Measurements from ENCODE around the gene HUS1B. TPM values are rescaled to one million over a fixed set of nuclear protein-coding genes. Genes with fewer than 3 reads are reported as not detected.
"Not testable (repeated sequence)": the region's sequence is repeated elsewhere in the genome, so short reads cannot be mapped to it uniquely, and the experiment has no call there.

Gene HUS1B
- under 1 TPM; 0.42 to 0.87 TPM for total RNA-seq

DNA sequence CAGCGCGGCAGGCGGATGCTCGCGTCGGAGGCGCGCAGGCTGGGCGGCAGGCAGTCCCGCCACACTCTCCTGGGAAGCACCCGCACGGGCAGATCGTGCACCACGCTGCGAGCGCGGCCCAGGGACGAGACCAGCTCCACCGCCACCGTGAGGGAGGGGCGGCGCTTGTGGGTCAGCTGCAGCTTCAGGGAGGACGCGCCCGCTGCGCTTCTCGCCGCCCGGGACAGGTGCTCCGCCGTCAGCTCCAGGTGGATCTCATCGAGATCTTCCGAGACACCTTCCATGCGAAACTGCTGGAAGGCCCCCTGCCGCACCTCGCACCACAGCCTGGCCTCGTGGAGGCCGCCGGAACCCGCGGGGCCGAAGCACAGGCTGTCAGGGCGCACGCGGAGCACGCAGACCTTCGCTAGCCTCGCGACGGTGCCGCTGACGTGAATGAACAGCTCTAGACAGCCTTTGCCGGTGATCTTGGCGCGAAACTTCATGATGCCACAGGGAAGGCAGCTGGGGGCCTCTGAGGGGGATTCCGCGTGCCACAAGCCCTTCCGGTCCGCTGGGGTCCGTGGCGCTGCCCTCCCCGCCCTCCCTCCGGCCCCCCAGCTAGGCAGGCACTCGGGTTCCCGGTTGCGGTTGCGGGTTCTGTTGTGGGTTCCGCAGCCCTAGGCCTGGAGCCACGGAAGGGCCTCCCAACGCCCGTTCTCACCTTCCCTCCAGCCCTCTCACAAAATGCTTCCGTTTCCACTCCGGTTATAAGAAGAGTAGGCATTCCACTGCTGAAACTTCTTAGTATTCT is at the start of gene HUS1B:
Gene HUS1B, minus strand, starts transcription at position 641 of the 793 bp plus-strand sequence. Its CDS starts 156 bp downstream, at position 485.
- no peak for DNase-seq
- H3K4me1 Mint-ChIP-seq = peaks cover 39% of the 10 kb centered on the region
- intact Hi-C loops (cut with DNase I, micrococcal nuclease) = loop anchor here in 1 of 2 experiments (5.0 kb wide), 1 partner anchor 36 kb away; the partner anchor contains the start of gene EXOC2
- ChIA-PET CTCF (no interaction called here), POLR2A (no interaction called here)
- no peaks in the 10 kb centered on the region for H3K27me3 Mint-ChIP-seq
- H3K9me3 Mint-ChIP-seq (ENCODE audit: low read depth) = peaks cover 3% of the 10 kb centered on the region
- peaks cover 21% of the 10 kb centered on the region for H3K36me3 Mint-ChIP-seq (ENCODE audit: low read depth)
- H3K27ac Mint-ChIP-seq = no peak within 1 kb of the TSS
- ATAC-seq = no peak
- H3K4me3 Mint-ChIP-seq = no peak within 1 kb of the TSS

DNA sequence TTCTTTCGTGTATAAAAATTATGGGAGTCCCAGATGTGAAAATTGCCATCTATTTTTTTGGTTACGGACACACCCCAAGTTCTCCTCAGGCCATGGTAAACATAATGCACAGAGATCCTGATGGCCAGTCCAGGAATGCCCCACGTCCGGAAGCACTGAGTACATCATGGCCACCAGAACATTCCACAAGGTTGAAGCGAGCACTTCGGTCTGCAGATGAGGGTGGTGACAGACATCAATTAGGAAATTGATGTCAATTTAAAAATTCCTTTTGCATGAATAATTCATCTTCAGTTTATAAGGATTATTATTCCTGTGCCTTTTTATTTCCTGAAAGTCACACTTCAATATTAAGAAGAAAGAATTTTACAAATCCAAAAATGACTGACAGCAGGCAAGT is 49.2 kb upstream of the HUS1B start:
- CTCF ChIA-PET = interaction anchor here (4.2 kb wide), 1 partner anchor 16 kb away, joined by 15 read pairs; no protein-coding TSS in a partner anchor
- intact Hi-C loops (cut with DNase I, micrococcal nuclease) = loop anchor here in 1 of 2 experiments (5.0 kb wide), 1 partner anchor 89 kb away; no protein-coding TSS in a partner anchor
- H3K4me1 Mint-ChIP-seq = peaks cover 13% of the 10 kb centered on the region
- POLR2A ChIA-PET = interaction anchor here (0.7 kb wide), 1 partner anchor 13 kb away, joined by 3 read pairs; no protein-coding TSS in a partner anchor
- no peaks in the 10 kb centered on the region for H3K36me3 Mint-ChIP-seq (ENCODE audit: low read depth)
- DNase-seq (no peak), ATAC-seq (no peak)
- H3K9me3 Mint-ChIP-seq (ENCODE audit: low read depth) = no peaks in the 10 kb centered on the region
- no peak overlapping the region for H3K27ac Mint-ChIP-seq
- peaks cover 9% of the 10 kb centered on the region for H3K27me3 Mint-ChIP-seq
- H3K4me3 Mint-ChIP-seq = no peak overlapping the region

DNA sequence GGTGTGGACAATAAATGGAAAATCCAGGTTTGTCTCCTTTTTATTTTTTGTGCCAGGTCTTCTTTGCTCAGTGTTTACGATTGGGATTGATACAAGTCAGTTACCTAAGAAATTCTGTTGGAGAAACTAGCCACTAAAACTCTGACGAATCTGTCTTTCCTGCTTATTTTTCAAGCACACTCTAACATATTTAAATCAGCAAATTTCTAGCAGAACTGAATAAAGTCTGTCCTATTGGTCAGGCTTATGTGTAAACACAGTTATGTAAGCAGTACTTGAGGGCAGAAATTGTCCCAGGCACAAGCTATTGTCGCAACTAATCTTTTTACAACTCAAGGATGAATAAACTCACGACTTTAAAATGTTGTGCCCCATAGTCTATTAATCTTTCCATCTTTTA is 48.1 kb upstream of the HUS1B start:
- Mint-ChIP-seq H3K36me3 (ENCODE audit: low read depth) (no peaks in the 10 kb centered on the region), H3K4me1 (peaks cover 5% of the 10 kb centered on the region), H3K27ac (no peak overlapping the region), H3K27me3 (peaks cover 13% of the 10 kb centered on the region), H3K4me3 (no peak overlapping the region), H3K9me3 (ENCODE audit: low read depth) (no peaks in the 10 kb centered on the region)
- no peak for DNase-seq
- ATAC-seq = no peak
- POLR2A ChIA-PET = no interaction called here
- CTCF ChIA-PET = interaction anchor here (0.6 to 4.2 kb wide), 2 partner anchors 17 to 204 kb away, joined by 3 to 15 read pairs; no protein-coding TSS in a partner anchor
- intact Hi-C loops (cut with DNase I, micrococcal nuclease) = loop anchor here in 1 of 2 experiments (5.0 kb wide), 1 partner anchor 88 kb away; no protein-coding TSS in a partner anchor

- CTCF ChIA-PET = interaction anchor here (4.2 kb wide), 1 partner anchor 18 kb away, joined by 15 read pairs; no protein-coding TSS in a partner anchor
- Mint-ChIP-seq H3K4me1 (peaks cover 2% of the 10 kb centered on the region), H3K27me3 (peaks cover 13% of the 10 kb centered on the region), H3K36me3 (ENCODE audit: low read depth) (no peaks in the 10 kb centered on the region), H3K4me3 (no peak overlapping the region), H3K9me3 (ENCODE audit: low read depth) (no peaks in the 10 kb centered on the region), H3K27ac (no peak overlapping the region)
- intact Hi-C loops (cut with DNase I, micrococcal nuclease) = no loop called here
- POLR2A ChIA-PET = no interaction called here
- ATAC-seq = no peak
- DNase-seq = no peak
These were observed 47.1 kb upstream of the HUS1B start for GRCh38 chr6:704046-704445.

- ATAC-seq (no peak), DNase-seq (no peak)
- ChIA-PET CTCF (interaction anchor here (3.2 to 4.2 kb wide), 2 partner anchors 19 to 110 kb away, joined by 10 to 15 read pairs; no protein-coding TSS in a partner anchor), POLR2A (no interaction called here)
- H3K27ac Mint-ChIP-seq = no peak overlapping the region
- intact Hi-C loops (cut with DNase I, micrococcal nuclease) = no loop called here
- no peak overlapping the region for H3K4me3 Mint-ChIP-seq
- H3K4me1 Mint-ChIP-seq = peaks cover 2% of the 10 kb centered on the region
- no peaks in the 10 kb centered on the region for H3K9me3 Mint-ChIP-seq (ENCODE audit: low read depth)
- H3K36me3 Mint-ChIP-seq (ENCODE audit: low read depth) = no peaks in the 10 kb centered on the region
- H3K27me3 Mint-ChIP-seq = peaks cover 12% of the 10 kb centered on the region
These were observed 46.7 kb upstream of the HUS1B start for GRCh38 chr6:703552-703951.

DNA sequence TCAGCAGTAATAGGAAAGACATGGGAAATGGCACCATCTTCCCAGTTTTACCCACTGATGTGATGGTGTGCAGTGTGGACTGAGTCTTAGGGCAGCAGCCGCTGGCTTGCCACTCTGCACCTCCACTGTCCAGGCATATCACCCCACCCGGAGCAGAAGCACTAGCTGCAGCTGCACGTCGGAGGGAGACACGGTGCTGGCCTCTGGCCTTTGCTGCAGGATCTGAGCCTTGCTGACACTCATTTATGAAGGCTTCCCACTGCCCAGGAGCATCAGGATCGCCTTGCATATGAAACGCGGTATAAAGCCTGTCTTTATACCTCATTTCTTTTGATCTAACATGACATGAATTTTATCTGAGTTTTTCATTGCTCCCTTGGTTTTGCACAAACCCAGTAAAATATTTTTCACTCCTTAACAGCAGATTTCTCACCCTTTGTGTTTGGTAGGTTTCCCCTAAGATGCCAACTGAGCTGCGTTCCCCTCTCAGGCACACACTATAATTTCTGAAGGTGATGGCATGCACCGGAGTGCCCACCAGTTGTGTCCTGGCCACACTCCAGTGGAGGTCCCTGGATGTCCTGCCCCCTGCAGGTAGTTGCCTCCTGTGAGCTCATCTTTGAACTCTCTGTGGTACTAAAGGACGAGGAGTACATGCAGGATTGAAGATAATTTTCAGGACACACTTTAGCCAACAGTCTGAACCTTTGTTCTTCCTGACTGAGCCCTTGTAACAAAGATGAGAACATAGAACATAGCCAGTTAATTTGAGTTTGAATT is 45.0 kb upstream of the HUS1B start:
- Mint-ChIP-seq H3K27ac (no peak overlapping the region), H3K4me3 (no peak overlapping the region), H3K36me3 (ENCODE audit: low read depth) (no peaks in the 10 kb centered on the region), H3K4me1 (peaks cover 2% of the 10 kb centered on the region), H3K9me3 (ENCODE audit: low read depth) (no peaks in the 10 kb centered on the region), H3K27me3 (peaks cover 8% of the 10 kb centered on the region)
- ATAC-seq = no peak
- ChIA-PET POLR2A (no interaction called here), CTCF (interaction anchor here (3.2 kb wide), 1 partner anchor 109 kb away, joined by 10 read pairs; no protein-coding TSS in a partner anchor)
- intact Hi-C loops (cut with DNase I, micrococcal nuclease) = no loop called here
- no peak for DNase-seq

- H3K9me3 Mint-ChIP-seq (ENCODE audit: low read depth) = no peaks in the 10 kb centered on the region
- peaks cover 7% of the 10 kb centered on the region for H3K27me3 Mint-ChIP-seq
- ChIA-PET POLR2A (no interaction called here), CTCF (interaction anchor here (0.6 to 3.2 kb wide), 3 partner anchors 25 to 734 kb away, joined by 3 to 10 read pairs (median 3); no protein-coding TSS in a partner anchor)
- H3K4me3 Mint-ChIP-seq = no peak overlapping the region
- ATAC-seq (no peak), DNase-seq (no peak)
- H3K36me3 Mint-ChIP-seq (ENCODE audit: low read depth) = no peaks in the 10 kb centered on the region
- intact Hi-C loops (cut with DNase I, micrococcal nuclease) = no loop called here
- peaks cover 2% of the 10 kb centered on the region for H3K4me1 Mint-ChIP-seq
- no peak overlapping the region for H3K27ac Mint-ChIP-seq
These were observed 44.3 kb upstream of the HUS1B start for GRCh38 chr6:701215-701614.

DNA sequence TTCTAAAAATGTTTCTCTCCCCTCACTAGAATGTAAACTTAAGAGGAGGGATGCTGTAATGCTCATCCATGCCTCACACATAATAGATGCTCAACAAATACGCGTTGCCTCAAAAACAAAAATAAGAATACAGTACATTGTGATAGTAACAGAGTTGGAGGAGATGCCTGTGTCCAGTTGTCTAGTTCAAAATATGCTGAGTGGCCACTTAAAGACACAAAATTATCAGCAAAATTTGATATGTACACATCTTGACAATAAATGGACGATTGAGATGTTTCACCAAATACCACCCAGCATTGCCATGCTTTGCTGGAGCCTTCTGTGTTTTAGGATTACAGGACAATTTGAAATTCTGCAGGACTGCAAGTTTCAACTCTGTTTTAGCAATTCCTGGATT is 43.6 kb upstream of the HUS1B start:
- Mint-ChIP-seq H3K4me3 (no peak overlapping the region), H3K4me1 (peaks cover 2% of the 10 kb centered on the region), H3K27ac (no peak overlapping the region), H3K27me3 (peaks cover 7% of the 10 kb centered on the region), H3K36me3 (ENCODE audit: low read depth) (no peaks in the 10 kb centered on the region), H3K9me3 (ENCODE audit: low read depth) (no peaks in the 10 kb centered on the region)
- POLR2A ChIA-PET = no interaction called here
- CTCF ChIA-PET = interaction anchor here (0.6 to 3.2 kb wide), 3 partner anchors 22 to 107 kb away, joined by 3 to 10 read pairs (median 3); no protein-coding TSS in a partner anchor
- DNase-seq (no peak), ATAC-seq (no peak)
- intact Hi-C loops (cut with DNase I, micrococcal nuclease) = no loop called here

DNA sequence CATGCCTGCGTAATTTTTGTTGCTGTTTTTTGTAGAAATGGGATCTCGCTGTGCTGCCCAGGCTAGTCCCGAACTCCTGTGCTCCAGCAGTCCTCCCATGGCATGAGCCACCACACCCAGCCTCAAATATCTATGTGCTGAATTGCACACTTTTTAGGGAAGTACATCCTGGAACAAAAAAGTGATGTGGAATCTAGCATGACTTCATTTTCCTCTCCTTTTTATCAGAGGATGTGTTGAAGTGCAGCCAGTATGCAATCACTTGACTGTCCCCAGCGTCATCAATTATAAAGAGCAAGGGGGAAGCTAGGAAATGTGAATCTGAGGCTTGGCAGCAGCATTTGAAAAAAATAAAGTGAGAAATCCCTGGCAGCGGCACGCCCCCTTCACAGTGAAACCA is 42.4 kb upstream of the HUS1B start:
- Mint-ChIP-seq H3K27me3 (peaks cover 7% of the 10 kb centered on the region), H3K4me1 (no peaks in the 10 kb centered on the region), H3K4me3 (no peak overlapping the region), H3K36me3 (ENCODE audit: low read depth) (no peaks in the 10 kb centered on the region), H3K27ac (no peak overlapping the region), H3K9me3 (ENCODE audit: low read depth) (no peaks in the 10 kb centered on the region)
- POLR2A ChIA-PET = no interaction called here
- intact Hi-C loops (cut with DNase I, micrococcal nuclease) = no loop called here
- CTCF ChIA-PET = interaction anchor here (0.7 kb wide), 1 partner anchor 182 kb away, joined by 3 read pairs; no protein-coding TSS in a partner anchor
- ATAC-seq (no peak), DNase-seq (no peak)

- H3K9me3 Mint-ChIP-seq (ENCODE audit: low read depth); ATAC-seq; H3K4me3 Mint-ChIP-seq; POLR2A ChIA-PET; H3K27me3 Mint-ChIP-seq; H3K36me3 Mint-ChIP-seq (ENCODE audit: low read depth); H3K27ac Mint-ChIP-seq; DNase-seq: not testable (repeated sequence)
- CTCF ChIA-PET = interaction anchor here (1.3 kb wide), 1 partner anchor 26 kb away, joined by 4 read pairs; no protein-coding TSS in a partner anchor
- peaks cover 25% of the 10 kb centered on the region for H3K4me1 Mint-ChIP-seq
- intact Hi-C loops (cut with DNase I, micrococcal nuclease) = loop anchor here (5.0 kb wide), 2 partner anchors 37 to 57 kb away; partner anchors contain the start of gene HUS1B (in 1 of the 2)
These were observed 37.7 kb upstream of the HUS1B start for GRCh38 chr6:694431-695126.

- peaks cover 7% of the 10 kb centered on the region for H3K36me3 Mint-ChIP-seq (ENCODE audit: low read depth)
- ChIA-PET POLR2A (interaction anchor here (0.6 to 1.0 kb wide), 2 partner anchors 12 to 99 kb away, joined by 3 read pairs; no protein-coding TSS in a partner anchor), CTCF (interaction anchor here (1.3 to 1.5 kb wide), 2 partner anchors 18 to 27 kb away, joined by 3 to 4 read pairs; no protein-coding TSS in a partner anchor)
- ATAC-seq = no peak
- no peak for DNase-seq
- no peak overlapping the region for H3K27ac Mint-ChIP-seq
- intact Hi-C loops (cut with DNase I, micrococcal nuclease) = loop anchor here (1.0 to 5.0 kb wide), 5 partner anchors 17 to 305 kb away; partner anchors contain the start of gene HUS1B (in 1 of the 2)
- no peaks in the 10 kb centered on the region for H3K27me3 Mint-ChIP-seq
- peak overlapping the region; percentile 91 for H3K4me3 Mint-ChIP-seq
- H3K4me1 Mint-ChIP-seq = peaks cover 26% of the 10 kb centered on the region
- no peaks in the 10 kb centered on the region for H3K9me3 Mint-ChIP-seq (ENCODE audit: low read depth)
These were observed 36.8 kb upstream of the HUS1B start for GRCh38 chr6:693723-694009.
